OCI-LY7 (cell line): Measurements from ENCODE around the gene MRPS12.

ENCODE experiments used
- EZH2phosphoT487 ChIP-seq: fragments of 200-600 bp; sonication (generic); IDR thresholded peaks from 2 replicates; pipeline ENCODE4 v1.6.1; 2018; ENCODE audit warnings: low read depth, borderline replicate concordance, mild to moderate bottlenecking, mixed run types, antibody characterized with exemption, low read length, moderate library complexity, mixed read lengths
- TF ChIP-seq, protein P1 (sequence below): fragments of 200-600 bp; sonication (generic); conservative IDR thresholded peaks from 2 replicates; pipeline ENCODE4 v1.5.1; 2014; ENCODE audit warnings: mild to moderate bottlenecking, antibody characterized with exemption, low read length, moderate library complexity, mixed read lengths

DNA sequence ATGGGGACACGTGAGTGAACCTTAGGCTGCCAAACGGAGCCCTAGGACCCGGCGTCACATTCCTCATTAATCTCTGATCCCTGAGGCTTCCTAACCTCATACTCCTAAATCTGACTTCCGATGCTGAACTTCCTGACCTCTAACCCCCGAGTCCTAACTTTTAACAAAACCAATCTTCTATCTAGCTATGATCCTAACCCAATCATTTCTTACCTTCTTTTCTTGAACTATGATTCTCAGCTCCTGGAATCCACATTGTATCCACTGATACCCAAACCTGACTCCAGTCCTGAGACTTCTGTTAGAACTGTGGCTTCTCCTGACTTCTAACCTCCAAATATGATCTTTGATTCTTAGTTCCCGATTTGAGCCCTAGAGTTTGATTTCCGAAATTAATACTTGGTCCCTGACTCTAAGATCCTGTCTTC is 30.5 kb upstream of the MRPS12 start:
- TF ChIP-seq, protein P1, sequence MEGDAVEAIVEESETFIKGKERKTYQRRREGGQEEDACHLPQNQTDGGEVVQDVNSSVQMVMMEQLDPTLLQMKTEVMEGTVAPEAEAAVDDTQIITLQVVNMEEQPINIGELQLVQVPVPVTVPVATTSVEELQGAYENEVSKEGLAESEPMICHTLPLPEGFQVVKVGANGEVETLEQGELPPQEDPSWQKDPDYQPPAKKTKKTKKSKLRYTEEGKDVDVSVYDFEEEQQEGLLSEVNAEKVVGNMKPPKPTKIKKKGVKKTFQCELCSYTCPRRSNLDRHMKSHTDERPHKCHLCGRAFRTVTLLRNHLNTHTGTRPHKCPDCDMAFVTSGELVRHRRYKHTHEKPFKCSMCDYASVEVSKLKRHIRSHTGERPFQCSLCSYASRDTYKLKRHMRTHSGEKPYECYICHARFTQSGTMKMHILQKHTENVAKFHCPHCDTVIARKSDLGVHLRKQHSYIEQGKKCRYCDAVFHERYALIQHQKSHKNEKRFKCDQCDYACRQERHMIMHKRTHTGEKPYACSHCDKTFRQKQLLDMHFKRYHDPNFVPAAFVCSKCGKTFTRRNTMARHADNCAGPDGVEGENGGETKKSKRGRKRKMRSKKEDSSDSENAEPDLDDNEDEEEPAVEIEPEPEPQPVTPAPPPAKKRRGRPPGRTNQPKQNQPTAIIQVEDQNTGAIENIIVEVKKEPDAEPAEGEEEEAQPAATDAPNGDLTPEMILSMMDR, result no peak
- no peak for TF ChIP-seq EZH2phosphoT487
